HPDE6-E6E7 (cell line): Measurements from ENCODE around the gene GLRA1.
"Not testable (repeated sequence)": the region's sequence is repeated elsewhere in the genome, so short reads cannot be mapped to it uniquely, and the experiment has no call there.

ENCODE experiments used
- DNase-seq: peaks from one replicate; pipeline ENCODE4 v3.0.0; 2011; ENCODE audit warnings: missing footprints; ENCODE audit errors: extremely low spot score

The GLRA1 gene

GRCh38 chr5:151885138-151885908 lies 39.3 kb downstream of the GLRA1 start:
- DNase-seq: no peak

- no peak for DNase-seq
These were observed 42.9 kb downstream of the GLRA1 start for GRCh38 chr5:151881621-151882225.

- no peak for DNase-seq
These were observed 44.3 kb downstream of the GLRA1 start for GRCh38 chr5:151880324-151880723.

- DNase-seq: no peak
These were observed 51.0 kb downstream of the GLRA1 start for GRCh38 chr5:151873701-151874100.

GRCh38 chr5:151872701-151873100 lies 52.0 kb downstream of the GLRA1 start:
- no peak for DNase-seq

- DNase-seq: peak; percentile 27
These were observed 53.8 kb downstream of the GLRA1 start for GRCh38 chr5:151870820-151871219.

- no peak for DNase-seq
These were observed 54.4 kb downstream of the GLRA1 start for GRCh38 chr5:151870271-151870670.

- DNase-seq: no peak
These were observed 54.8 kb downstream of the GLRA1 start for GRCh38 chr5:151869843-151870242.

- no peak for DNase-seq
These were observed 56.2 kb downstream of the GLRA1 start for GRCh38 chr5:151868451-151868850.

GRCh38 chr5:151864061-151864748 lies 60.4 kb downstream of the GLRA1 start:
- DNase-seq: no peak

GRCh38 chr5:151863566-151863965 lies 61.1 kb downstream of the GLRA1 start:
- no peak for DNase-seq

- DNase-seq: no peak
These were observed 61.7 kb downstream of the GLRA1 start for GRCh38 chr5:151862811-151863472.

GRCh38 chr5:151860867-151861266 lies 63.8 kb downstream of the GLRA1 start:
- not testable (repeated sequence) for DNase-seq

- DNase-seq: no peak
These were observed 67.8 kb downstream of the GLRA1 start for GRCh38 chr5:151856861-151857260.

- DNase-seq: no peak
These were observed 69.0 kb downstream of the GLRA1 start for GRCh38 chr5:151855701-151856100.

GRCh38 chr5:151847871-151848270 lies 76.8 kb downstream of the GLRA1 start:
- no peak for DNase-seq

GRCh38 chr5:151846765-151847164 lies 77.9 kb downstream of the GLRA1 start:
- DNase-seq: no peak

- DNase-seq: not testable (repeated sequence)
These were observed 91.8 kb downstream of the GLRA1 start for GRCh38 chr5:151832843-151833242.

GRCh38 chr5:151829370-151829769 lies 95.3 kb downstream of the GLRA1 start:
- no peak for DNase-seq

- DNase-seq: peak; percentile 62
These were observed 99.2 kb downstream of the GLRA1 start for GRCh38 chr5:151825445-151825844.

- DNase-seq: no peak
These were observed 102.5 kb downstream of the GLRA1 start for GRCh38 chr5:151822141-151822540.

GRCh38 chr5:151820903-151821302 lies 103.7 kb downstream of the GLRA1 start:
- no peak for DNase-seq
